PC-3 (cell line): ENCODE measurements around the gene KANK2.

ENCODE experiments used
- EZH2 ChIP-seq: fragments of 300-600 bp; sonication (generic); IDR thresholded peaks from one replicate; pipeline ENCODE4 v1.6.1; 2017; ENCODE audit warnings: antibody characterized with exemption, mild to moderate bottlenecking, low read length; ENCODE audit not compliant: unreplicated experiment
- EZH2phosphoT487 ChIP-seq: fragments of 300-600 bp; sonication (generic); IDR thresholded peaks from 2 replicates; pipeline ENCODE4 v1.6.1; 2018; ENCODE audit warnings: mild to moderate bottlenecking, antibody characterized with exemption, low read length, borderline replicate concordance
- TF ChIP-seq, protein P1 (sequence below): fragments of 300-600 bp; sonication (generic); conservative IDR thresholded peaks from 2 replicates; pipeline ENCODE4 v1.5.1; 2017; ENCODE audit warnings: antibody characterized with exemption, low read depth, mild to moderate bottlenecking, low read length

DNA sequence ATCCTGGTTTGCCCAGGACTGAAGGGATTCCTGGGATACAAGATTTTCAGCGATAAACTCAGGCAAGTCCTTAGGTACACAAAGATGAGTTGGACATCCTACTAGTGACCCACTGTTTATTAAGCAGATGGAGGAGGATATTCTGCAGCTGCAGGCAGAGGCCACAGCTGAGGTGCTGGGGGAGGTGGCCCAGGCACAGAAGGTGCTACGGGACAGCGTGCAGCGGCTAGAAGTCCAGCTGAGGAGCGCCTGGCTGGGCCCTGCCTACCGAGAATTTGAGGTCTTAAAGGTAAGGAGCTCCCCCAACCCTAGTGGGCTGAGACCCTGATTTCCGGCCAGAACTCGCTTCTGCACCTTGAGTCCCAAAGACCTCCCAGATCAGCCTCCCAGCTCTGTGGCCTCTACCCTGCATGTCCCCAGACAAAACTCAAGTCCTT lies 42.7 kb upstream of the KANK2 start:
- TF ChIP-seq, protein P1, sequence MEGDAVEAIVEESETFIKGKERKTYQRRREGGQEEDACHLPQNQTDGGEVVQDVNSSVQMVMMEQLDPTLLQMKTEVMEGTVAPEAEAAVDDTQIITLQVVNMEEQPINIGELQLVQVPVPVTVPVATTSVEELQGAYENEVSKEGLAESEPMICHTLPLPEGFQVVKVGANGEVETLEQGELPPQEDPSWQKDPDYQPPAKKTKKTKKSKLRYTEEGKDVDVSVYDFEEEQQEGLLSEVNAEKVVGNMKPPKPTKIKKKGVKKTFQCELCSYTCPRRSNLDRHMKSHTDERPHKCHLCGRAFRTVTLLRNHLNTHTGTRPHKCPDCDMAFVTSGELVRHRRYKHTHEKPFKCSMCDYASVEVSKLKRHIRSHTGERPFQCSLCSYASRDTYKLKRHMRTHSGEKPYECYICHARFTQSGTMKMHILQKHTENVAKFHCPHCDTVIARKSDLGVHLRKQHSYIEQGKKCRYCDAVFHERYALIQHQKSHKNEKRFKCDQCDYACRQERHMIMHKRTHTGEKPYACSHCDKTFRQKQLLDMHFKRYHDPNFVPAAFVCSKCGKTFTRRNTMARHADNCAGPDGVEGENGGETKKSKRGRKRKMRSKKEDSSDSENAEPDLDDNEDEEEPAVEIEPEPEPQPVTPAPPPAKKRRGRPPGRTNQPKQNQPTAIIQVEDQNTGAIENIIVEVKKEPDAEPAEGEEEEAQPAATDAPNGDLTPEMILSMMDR: no peak
- TF ChIP-seq EZH2 (no peak), EZH2phosphoT487 (no peak)
